22Rv1 (cell line): Measurements from ENCODE around the gene ZNF26.

Source experiments
- CTCF ChIP-seq: fragments of 450-650 bp; IDR thresholded peaks from 2 replicates; pipeline ENCODE4 v1.5.1; 2017; ENCODE audit warnings: mild to moderate bottlenecking
- ZFX ChIP-seq: fragments of 450-650 bp; IDR thresholded peaks from 2 replicates; pipeline ENCODE4 v1.6.1; 2017; ENCODE audit warnings: antibody characterized with exemption, borderline replicate concordance

DNA sequence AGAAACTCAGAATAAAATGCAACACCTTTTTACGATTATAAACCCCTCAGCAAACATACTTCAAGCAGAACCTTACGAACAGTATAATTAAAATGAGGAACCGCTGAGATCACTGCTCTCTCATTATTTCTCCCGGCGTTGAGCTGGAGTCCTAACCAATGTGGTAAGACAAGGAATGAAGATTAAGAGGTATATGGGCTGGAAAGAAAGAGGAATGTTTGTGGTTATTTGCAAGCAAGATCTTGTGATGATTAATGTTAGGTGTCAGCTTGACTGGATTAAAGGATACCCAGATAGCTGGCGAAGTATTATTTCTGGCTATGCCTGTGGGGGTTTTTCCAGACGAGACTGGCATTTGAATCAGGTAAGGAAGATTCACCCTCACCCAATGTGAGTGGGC lies 40.8 kb downstream of the ZNF26 start:
- TF ChIP-seq CTCF = no peak
- TF ChIP-seq ZFX = no peak
